OCI-LY3 (cell line): ENCODE data around the gene KCNK5.

Experiments
- EZH2phosphoT487 ChIP-seq: fragments of 200-600 bp; shearing (Covaris generic); IDR thresholded peaks from 2 replicates; pipeline ENCODE4 v1.6.1; 2018; ENCODE audit warnings: antibody characterized with exemption, mixed run types, low read depth
- TF ChIP-seq, protein P1 (sequence below): fragments of 200-600, 300-600 bp; sonication (generic); IDR thresholded peaks from 2 replicates; pipeline ENCODE4 v1.5.1; 2014; ENCODE audit warnings: antibody characterized with exemption, low read length, low read depth

DNA sequence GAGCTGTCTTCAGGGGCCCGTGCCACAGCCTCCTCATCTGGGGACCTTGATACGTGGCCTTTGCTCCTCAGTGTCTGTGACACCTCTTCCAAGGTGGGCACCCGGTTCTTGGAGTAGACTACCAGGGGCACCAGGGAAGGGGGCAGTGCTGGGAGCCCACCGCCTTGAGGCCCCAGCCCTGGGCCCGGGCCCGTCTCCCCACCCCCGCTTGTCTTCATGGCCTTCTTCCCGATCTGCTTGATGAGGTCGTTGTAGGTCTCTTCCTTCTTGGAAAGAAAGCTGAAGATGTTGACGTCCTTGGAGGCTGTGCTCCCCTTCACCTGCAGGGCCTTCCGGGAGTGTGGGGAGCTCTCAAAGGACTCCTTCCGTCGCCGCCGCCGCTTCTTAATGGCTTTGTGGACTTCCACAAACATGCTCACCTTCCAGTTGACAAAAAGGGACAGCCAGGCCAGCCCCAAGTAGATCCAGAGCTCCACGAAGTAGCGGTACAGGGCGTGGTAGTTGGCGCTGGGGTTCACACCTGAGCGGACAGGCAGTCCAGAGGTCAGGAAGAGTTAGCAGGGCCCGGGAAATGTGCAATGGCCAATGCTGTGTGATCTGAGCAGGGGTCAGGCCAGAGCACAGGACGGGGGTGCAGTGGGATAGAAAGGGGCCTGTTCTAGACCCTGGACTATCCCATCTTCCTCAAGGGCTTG lies 37.9 kb downstream of the KCNK5 start:
- TF ChIP-seq, protein P1, sequence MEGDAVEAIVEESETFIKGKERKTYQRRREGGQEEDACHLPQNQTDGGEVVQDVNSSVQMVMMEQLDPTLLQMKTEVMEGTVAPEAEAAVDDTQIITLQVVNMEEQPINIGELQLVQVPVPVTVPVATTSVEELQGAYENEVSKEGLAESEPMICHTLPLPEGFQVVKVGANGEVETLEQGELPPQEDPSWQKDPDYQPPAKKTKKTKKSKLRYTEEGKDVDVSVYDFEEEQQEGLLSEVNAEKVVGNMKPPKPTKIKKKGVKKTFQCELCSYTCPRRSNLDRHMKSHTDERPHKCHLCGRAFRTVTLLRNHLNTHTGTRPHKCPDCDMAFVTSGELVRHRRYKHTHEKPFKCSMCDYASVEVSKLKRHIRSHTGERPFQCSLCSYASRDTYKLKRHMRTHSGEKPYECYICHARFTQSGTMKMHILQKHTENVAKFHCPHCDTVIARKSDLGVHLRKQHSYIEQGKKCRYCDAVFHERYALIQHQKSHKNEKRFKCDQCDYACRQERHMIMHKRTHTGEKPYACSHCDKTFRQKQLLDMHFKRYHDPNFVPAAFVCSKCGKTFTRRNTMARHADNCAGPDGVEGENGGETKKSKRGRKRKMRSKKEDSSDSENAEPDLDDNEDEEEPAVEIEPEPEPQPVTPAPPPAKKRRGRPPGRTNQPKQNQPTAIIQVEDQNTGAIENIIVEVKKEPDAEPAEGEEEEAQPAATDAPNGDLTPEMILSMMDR = no peak
- no peak for TF ChIP-seq EZH2phosphoT487
